CD4-positive, alpha-beta T cell (primary cell): ENCODE results near the gene NKAIN4. TPM values are rescaled to one million over a fixed set of nuclear protein-coding genes. Genes with fewer than 3 reads are reported as not detected.
A peak's percentile ranks its signal among the peaks of the same experiment; 100 is the strongest.

Experiments used
- ATAC-seq: fragments of 200-7000 bp; cut with Tn5 transposase; one replicate; pipeline ENCODE4 v1.10.0; 2022; ENCODE audit warnings: mild to moderate bottlenecking; ENCODE audit not compliant: poor library complexity
- CTCF ChIA-PET: fragments of 350-600 bp; sonication (Branson Sonifier 250); formaldehyde crosslinking; loops from one replicate; lab custom pipeline; 2021; ENCODE audit warnings: antibody characterized with exemption, inconsistent platforms; lab: Charles Lee
- POLR2A ChIA-PET: fragments of 350-600 bp; sonication (Branson Sonifier 250); formaldehyde crosslinking; loops from one replicate; lab custom pipeline; 2021; ENCODE audit warnings: antibody characterized with exemption, inconsistent platforms; lab: Charles Lee
- DNase-seq, 14 experiments: peaks; one replicate each; pipeline ENCODE4 v3.0.0-alpha.2; 2013 to 2020; ENCODE audit warnings: mixed read lengths in 2 of 14
- H3K27ac ChIP-seq, 2 donors: one replicate each; pipeline versions ENCODE4 v1.5.1 to v1.7.0; 2013; ENCODE audit warnings: low read length in 2 of 2, low read depth in 1 of 2, mild to moderate bottlenecking in 1 of 2
- H3K27me3 ChIP-seq, 2 experiments: 1 replicate in 1 of 2; 2 replicates in 1 of 2; pipeline versions ENCODE4 v1.6.1 to v1.7.0; 2013; ENCODE audit warnings: low read length in 2 of 2, control low read depth in 1 of 2, mild to moderate bottlenecking in 1 of 2, moderate library complexity in 1 of 2; ENCODE audit not compliant: insufficient read depth in 2 of 2, control insufficient read depth in 1 of 2
- H3K36me3 ChIP-seq: one replicate; pipeline ENCODE4 v1.6.1; 2013; ENCODE audit warnings: low read length, control low read depth; ENCODE audit not compliant: insufficient read depth
- H3K4me1 ChIP-seq: one replicate; pipeline ENCODE4 v1.6.1; 2013; ENCODE audit warnings: low read length, control low read depth; ENCODE audit not compliant: insufficient read depth
- H3K4me3 ChIP-seq: one replicate; pipeline ENCODE4 v1.5.1; 2013; ENCODE audit warnings: mild to moderate bottlenecking, low read length, moderate library complexity
- H3K9me3 ChIP-seq, 2 experiments: 1 replicate in 1 of 2; 2 replicates in 1 of 2; pipeline versions ENCODE4 v1.6.1 to v1.7.0; 2013; ENCODE audit warnings: low read length in 2 of 2, mild to moderate bottlenecking in 2 of 2, control low read depth in 1 of 2, moderate library complexity in 1 of 2; ENCODE audit not compliant: control insufficient read depth in 1 of 2, insufficient read depth in 1 of 2
- H3K27ac Mint-ChIP-seq: one replicate; pipeline ENCODE4 v1.8.0; 2020; ENCODE audit warnings: mixed read lengths
- H3K27me3 Mint-ChIP-seq: one replicate; pipeline ENCODE4 v1.8.0; 2021; ENCODE audit warnings: mixed read lengths
- H3K36me3 Mint-ChIP-seq: one replicate; pipeline ENCODE4 v1.8.0; 2021; ENCODE audit warnings: low read depth, mixed read lengths
- H3K4me1 Mint-ChIP-seq: one replicate; pipeline ENCODE4 v1.8.0; 2021; ENCODE audit warnings: low read depth, mixed read lengths
- H3K4me3 Mint-ChIP-seq: one replicate; pipeline ENCODE4 v1.8.0; 2020; ENCODE audit warnings: mild to moderate bottlenecking, mixed read lengths
- H3K9me3 Mint-ChIP-seq: one replicate; pipeline ENCODE4 v1.8.0; 2020; ENCODE audit warnings: mixed read lengths
- CTCF ChIP-seq: fragments of 200-600 bp; IDR thresholded peaks from one replicate; pipeline ENCODE4 v1.8.0; 2022; ENCODE audit warnings: antibody characterized with exemption, mild to moderate bottlenecking
- intact Hi-C, 2 experiments: fragments of 100-400 bp; cut with DNase I in 1 of 2; cut with micrococcal nuclease in 1 of 2; formaldehyde crosslinking; loops; one replicate each; pipeline versions ENCODE4 v1.15.1 to v1.9.0; 2023 to 2025; cut with DNase I, micrococcal nuclease
- total RNA-seq, 174 experiments: library from RNA in 2 of 174; stranded (reverse) in 2 of 174; gene quantifications; one replicate each; pipeline ENCODE4 v1.2.3 and lab custom pipeline; 2021 to 2026

The NKAIN4 gene
- total RNA-seq, 2 experiments from 2014 or later, result not detected

- POLR2A ChIA-PET, result no interaction called here
- no peak overlapping the region for H3K4me3 Mint-ChIP-seq
- CTCF ChIA-PET, result interaction anchor here (1.2 kb wide), 1 partner anchor 73 kb away, joined by 5 read pairs; no protein-coding TSS in a partner anchor
Measured at GRCh38 chr20:63296531-63297299, 42.5 kb upstream of the NKAIN4 start.

GRCh38 chr20:63295846-63296245 is 41.6 kb upstream of the NKAIN4 start:
- H3K27me3 Mint-ChIP-seq, result peaks cover 36% of the 10 kb centered on the region
- H3K4me3 ChIP-seq, result peak overlapping the region; percentile 19
- no peaks in the 10 kb centered on the region for H3K9me3 Mint-ChIP-seq
- ChIA-PET CTCF (no interaction called here), POLR2A (interaction anchor here (1.0 kb wide), 1 partner anchor 11 kb away, joined by 3 read pairs; no protein-coding TSS in a partner anchor)
- no peaks in the 10 kb centered on the region for H3K36me3 Mint-ChIP-seq
- DNase-seq, result no peak
- ATAC-seq, result no peak
- H3K4me1 ChIP-seq, result peaks cover 25% of the 10 kb centered on the region
- intact Hi-C loops, result no loop called here
- peaks cover 13% of the 10 kb centered on the region for H3K4me1 Mint-ChIP-seq
- no peaks in the 10 kb centered on the region for H3K36me3 ChIP-seq
- H3K9me3 ChIP-seq, result peaks cover 0 to 14% of the 10 kb centered on the region in 2 experiments
- no peak for TF ChIP-seq CTCF
- H3K27me3 ChIP-seq, result peaks cover 11 to 24% of the 10 kb centered on the region in 2 experiments
- H3K27ac ChIP-seq, result no peak overlapping the region
- H3K27ac Mint-ChIP-seq, result peak overlapping the region; percentile 49
- H3K4me3 Mint-ChIP-seq, result no peak overlapping the region

More at GRCh38 chr20:63296531-63297299, 42.5 kb upstream of the NKAIN4 start:
- ATAC-seq, result no peak
- no peak for TF ChIP-seq CTCF
- Histone ChIP-seq H3K36me3 (no peaks in the 10 kb centered on the region), H3K9me3 (peaks cover 0 to 17% of the 10 kb centered on the region in 2 experiments), H3K4me1 (peaks cover 18% of the 10 kb centered on the region), H3K27me3 (peaks cover 11 to 24% of the 10 kb centered on the region in 2 experiments), H3K27ac (no peak overlapping the region), H3K4me3 (no peak overlapping the region)
- intact Hi-C loops, result no loop called here
- Mint-ChIP-seq H3K36me3 (no peaks in the 10 kb centered on the region), H3K9me3 (peaks cover 3% of the 10 kb centered on the region), H3K27ac (no peak overlapping the region), H3K4me1 (peaks cover 13% of the 10 kb centered on the region), H3K27me3 (peaks cover 43% of the 10 kb centered on the region)
- DNase-seq, result no peak

GRCh38 chr20:63295422-63295821 is 41.2 kb upstream of the NKAIN4 start:
- ChIA-PET POLR2A (interaction anchor here (1.0 kb wide), 1 partner anchor 10 kb away, joined by 3 read pairs; no protein-coding TSS in a partner anchor), CTCF (no interaction called here)
- Mint-ChIP-seq H3K27ac (peak overlapping the region; percentile 49), H3K27me3 (peaks cover 32% of the 10 kb centered on the region), H3K36me3 (no peaks in the 10 kb centered on the region), H3K9me3 (no peaks in the 10 kb centered on the region), H3K4me1 (peaks cover 13% of the 10 kb centered on the region), H3K4me3 (no peak overlapping the region)
- peaks cover 11 to 24% of the 10 kb centered on the region in 2 experiments for H3K27me3 ChIP-seq
- peak in 6 of 14 experiments; percentile 7 to 49 (median 36) for DNase-seq
- H3K4me1 ChIP-seq, result peaks cover 25% of the 10 kb centered on the region
- TF ChIP-seq CTCF, result no peak
- intact Hi-C loops, result no loop called here
- no peak overlapping the region for H3K27ac ChIP-seq
- no peaks in the 10 kb centered on the region for H3K36me3 ChIP-seq
- ATAC-seq, result peak; percentile 70
- peaks cover 0 to 12% of the 10 kb centered on the region in 2 experiments for H3K9me3 ChIP-seq
- peak overlapping the region; percentile 19 for H3K4me3 ChIP-seq
